Nephron (organoid): ENCODE data around the gene ZNF85.
"Not testable (repeated sequence)": the region's sequence is repeated elsewhere in the genome, so short reads cannot be mapped to it uniquely, and the experiment has no call there.

Experiments used
- H3K27ac Mint-ChIP-seq, 3 experiments: 2 replicates each; pipeline ENCODE4 v1.8.0; 2020; ENCODE audit warnings: mixed read lengths in 3 of 3, mild to moderate bottlenecking in 2 of 3, moderate library complexity in 1 of 3
- H3K27me3 Mint-ChIP-seq: 2 replicates; pipeline ENCODE4 v1.8.0; 2021; ENCODE audit warnings: low read depth, mild to moderate bottlenecking, moderate library complexity, mixed read lengths
- H3K36me3 Mint-ChIP-seq: 2 replicates; pipeline ENCODE4 v1.8.0; 2020; ENCODE audit warnings: low read depth, mixed read lengths
- H3K4me1 Mint-ChIP-seq: 2 replicates; pipeline ENCODE4 v1.8.0; 2020; ENCODE audit warnings: mixed read lengths
- H3K4me3 Mint-ChIP-seq, 3 experiments: 2 replicates each; pipeline ENCODE4 v1.8.0; 2020; ENCODE audit warnings: mild to moderate bottlenecking in 3 of 3, mixed read lengths in 3 of 3, moderate library complexity in 2 of 3
- H3K9me3 Mint-ChIP-seq: 2 replicates; pipeline ENCODE4 v1.8.0; 2020; ENCODE audit warnings: mixed read lengths
- TF ChIP-seq, protein P1 (sequence below), 3 experiments: fragments of 200-600 bp; sonication (generic); IDR thresholded peaks; one replicate each; pipeline ENCODE4 v1.5.0; 2021; ENCODE audit warnings: antibody characterized with exemption in 3 of 3; ENCODE audit not compliant: unreplicated experiment in 3 of 3

ZNF85 gene

DNA sequence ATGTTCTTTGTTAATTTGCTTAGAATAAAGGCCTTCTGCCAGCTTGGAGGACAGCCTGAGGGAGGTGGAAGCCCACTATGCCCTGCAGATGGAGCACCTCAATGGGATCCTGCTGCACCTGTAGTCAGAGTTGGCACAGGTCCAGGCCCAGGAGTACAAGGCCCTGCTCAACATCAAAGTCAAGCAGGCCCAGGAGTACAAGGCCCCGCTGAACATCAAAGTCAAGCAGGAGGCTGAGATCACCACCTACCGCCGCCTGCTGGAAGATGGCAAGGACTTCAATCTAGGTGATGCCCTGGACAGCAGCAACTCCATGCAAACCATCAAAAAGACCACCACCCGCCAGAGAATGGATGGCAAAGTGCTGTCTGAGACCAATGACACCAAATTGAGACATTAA lies 41.7 kb downstream of the ZNF85 start:
- TF ChIP-seq, protein P1, sequence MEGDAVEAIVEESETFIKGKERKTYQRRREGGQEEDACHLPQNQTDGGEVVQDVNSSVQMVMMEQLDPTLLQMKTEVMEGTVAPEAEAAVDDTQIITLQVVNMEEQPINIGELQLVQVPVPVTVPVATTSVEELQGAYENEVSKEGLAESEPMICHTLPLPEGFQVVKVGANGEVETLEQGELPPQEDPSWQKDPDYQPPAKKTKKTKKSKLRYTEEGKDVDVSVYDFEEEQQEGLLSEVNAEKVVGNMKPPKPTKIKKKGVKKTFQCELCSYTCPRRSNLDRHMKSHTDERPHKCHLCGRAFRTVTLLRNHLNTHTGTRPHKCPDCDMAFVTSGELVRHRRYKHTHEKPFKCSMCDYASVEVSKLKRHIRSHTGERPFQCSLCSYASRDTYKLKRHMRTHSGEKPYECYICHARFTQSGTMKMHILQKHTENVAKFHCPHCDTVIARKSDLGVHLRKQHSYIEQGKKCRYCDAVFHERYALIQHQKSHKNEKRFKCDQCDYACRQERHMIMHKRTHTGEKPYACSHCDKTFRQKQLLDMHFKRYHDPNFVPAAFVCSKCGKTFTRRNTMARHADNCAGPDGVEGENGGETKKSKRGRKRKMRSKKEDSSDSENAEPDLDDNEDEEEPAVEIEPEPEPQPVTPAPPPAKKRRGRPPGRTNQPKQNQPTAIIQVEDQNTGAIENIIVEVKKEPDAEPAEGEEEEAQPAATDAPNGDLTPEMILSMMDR (IDR thresholded peaks at IDR 0.05; ENCODE audit: unreplicated experiment in 3 of 3) = no peak
- Mint-ChIP-seq H3K27me3 (no peaks in the 10 kb centered on the region), H3K9me3 (peaks cover 22% of the 10 kb centered on the region), H3K4me1 (no peaks in the 10 kb centered on the region), H3K4me3 (no peak overlapping the region), H3K36me3 (no peaks in the 10 kb centered on the region), H3K27ac (no peak overlapping the region)

DNA sequence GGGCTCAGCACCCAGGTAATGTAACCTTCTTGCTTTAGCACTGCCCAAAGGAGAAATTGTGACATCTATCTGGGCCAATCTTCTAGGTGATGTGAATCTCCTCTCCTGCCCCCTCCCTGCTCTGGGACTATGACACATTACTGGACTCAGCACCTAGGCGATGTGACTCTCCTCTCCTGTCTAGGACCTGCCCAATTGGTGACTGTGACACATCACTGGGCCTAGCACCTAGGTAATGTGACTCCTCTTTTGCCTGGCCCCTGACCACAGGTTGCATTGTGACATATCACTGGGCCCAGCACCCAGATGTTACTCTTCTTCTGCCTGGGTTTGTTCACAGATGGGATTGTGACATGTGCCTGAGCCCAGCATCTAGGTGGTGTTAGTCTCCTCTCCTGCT lies 45.0 kb downstream of the ZNF85 start:
- TF ChIP-seq, protein P1 (IDR thresholded peaks at IDR 0.05; ENCODE audit: unreplicated experiment in 3 of 3) = no peak
- no peaks in the 10 kb centered on the region for H3K27me3 Mint-ChIP-seq

DNA sequence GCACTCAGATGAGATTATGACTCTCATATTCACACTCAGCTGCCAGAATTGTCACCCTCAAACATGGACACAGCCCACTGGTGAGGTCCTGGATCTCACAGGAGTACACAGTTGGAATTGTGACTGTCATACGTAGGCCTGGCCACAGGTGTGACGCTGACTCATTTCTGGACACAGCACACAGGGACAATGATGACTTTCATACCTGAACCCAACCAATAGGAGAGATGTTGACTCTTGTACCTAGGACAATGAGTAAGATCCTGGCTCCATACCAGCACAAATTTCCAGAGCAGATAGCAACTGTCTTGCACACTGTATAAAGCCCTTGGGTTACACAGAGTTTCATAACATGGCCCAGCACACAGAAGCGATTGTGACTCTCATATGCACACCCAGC lies 46.4 kb downstream of the ZNF85 start:
- Mint-ChIP-seq H3K36me3 (no peaks in the 10 kb centered on the region), H3K9me3 (peaks cover 19% of the 10 kb centered on the region), H3K27ac (no peak overlapping the region), H3K27me3 (no peaks in the 10 kb centered on the region), H3K4me1 (no peaks in the 10 kb centered on the region), H3K4me3 (no peak overlapping the region)
- TF ChIP-seq, protein P1 (IDR thresholded peaks at IDR 0.05; ENCODE audit: unreplicated experiment in 3 of 3) = no peak

More for the DNA sequence above, 45.0 kb downstream of the ZNF85 start:
- H3K27ac Mint-ChIP-seq = no peak overlapping the region
- H3K4me3 Mint-ChIP-seq = no peak overlapping the region
- no peaks in the 10 kb centered on the region for H3K4me1 Mint-ChIP-seq
- H3K9me3 Mint-ChIP-seq = peaks cover 22% of the 10 kb centered on the region
- H3K36me3 Mint-ChIP-seq = no peaks in the 10 kb centered on the region

DNA sequence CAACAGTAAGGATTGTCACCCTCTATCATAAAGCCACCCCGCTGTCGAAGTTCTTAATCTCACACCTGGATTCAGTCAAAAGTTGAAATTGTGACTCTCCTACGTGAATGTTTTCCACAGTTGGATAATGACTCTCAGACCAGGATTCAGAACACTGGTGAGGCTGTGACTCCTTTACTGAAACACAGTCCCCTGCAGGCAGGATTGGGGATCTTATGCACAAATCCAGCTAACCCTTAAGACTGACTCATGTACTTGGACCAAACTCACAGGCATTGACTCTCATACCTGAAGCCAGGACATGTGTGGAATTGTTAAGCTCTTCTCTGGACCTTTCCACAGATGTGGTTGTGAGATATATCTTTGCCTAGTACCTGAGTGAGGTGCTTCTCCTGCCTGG lies 46.8 kb downstream of the ZNF85 start:
- TF ChIP-seq, protein P1 (IDR thresholded peaks at IDR 0.05; ENCODE audit: unreplicated experiment in 3 of 3) = no peak
- peaks cover 19% of the 10 kb centered on the region for H3K9me3 Mint-ChIP-seq
- no peaks in the 10 kb centered on the region for H3K36me3 Mint-ChIP-seq
- H3K4me3 Mint-ChIP-seq = no peak overlapping the region
- H3K4me1 Mint-ChIP-seq = no peaks in the 10 kb centered on the region
- no peaks in the 10 kb centered on the region for H3K27me3 Mint-ChIP-seq
- H3K27ac Mint-ChIP-seq = no peak overlapping the region

DNA sequence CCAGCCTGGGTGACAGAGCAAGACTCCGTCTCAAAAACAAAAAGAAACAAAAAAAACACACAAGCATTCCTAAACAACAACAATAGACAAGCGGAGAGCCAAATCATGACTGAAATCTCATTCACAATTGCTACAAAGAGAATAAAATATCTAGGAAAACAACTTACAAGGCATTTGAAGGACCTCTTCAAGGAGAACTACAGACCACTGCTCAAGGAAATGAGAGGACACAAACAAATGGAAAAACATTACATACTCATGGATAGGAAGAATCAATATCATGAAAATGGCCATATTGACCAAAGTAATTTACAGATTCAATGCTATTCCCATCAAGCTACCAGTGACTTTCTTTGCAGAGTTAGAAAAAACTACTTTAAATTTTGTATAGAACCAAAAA lies 69.7 kb downstream of the ZNF85 start:
- not testable (repeated sequence) for H3K4me1 Mint-ChIP-seq, H3K27me3 Mint-ChIP-seq, H3K4me3 Mint-ChIP-seq, H3K36me3 Mint-ChIP-seq, H3K27ac Mint-ChIP-seq
- peaks cover 28% of the 10 kb centered on the region for H3K9me3 Mint-ChIP-seq

DNA sequence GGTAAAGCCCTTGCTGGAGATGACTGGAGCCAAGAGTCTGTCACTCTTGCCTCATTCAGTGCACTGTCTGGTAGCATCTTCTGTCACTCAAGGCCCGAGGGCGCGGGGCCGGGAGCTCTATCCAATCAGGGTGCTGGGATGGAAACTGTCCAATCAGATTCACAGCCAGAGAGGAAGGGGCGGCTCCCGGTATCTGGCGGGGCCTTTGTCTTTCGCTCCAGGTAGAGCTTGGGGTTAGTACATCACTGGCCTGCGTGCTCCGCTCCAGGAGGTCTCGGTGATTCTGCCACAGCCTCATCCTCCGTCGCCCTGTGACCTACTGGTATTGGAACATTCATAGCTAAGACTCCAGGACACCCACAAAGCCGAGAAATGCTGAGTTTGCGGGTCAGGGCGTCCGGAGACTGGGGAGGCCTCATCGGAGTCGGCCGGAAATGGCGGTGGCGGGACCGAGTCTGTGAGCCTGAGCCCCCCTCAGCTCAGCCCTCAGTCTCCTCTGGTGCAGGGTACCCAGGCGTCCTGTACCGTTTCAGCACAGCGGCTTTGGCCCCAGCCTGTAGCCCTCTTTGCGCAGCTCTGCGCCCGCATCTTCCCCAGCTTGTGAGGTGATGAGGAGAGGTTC lies 76.8 kb downstream of the ZNF85 start:
- Mint-ChIP-seq H3K36me3 (peaks cover 3% of the 10 kb centered on the region), H3K27me3 (no peaks in the 10 kb centered on the region), H3K9me3 (peaks cover 4% of the 10 kb centered on the region), H3K4me3 (peak overlapping the region; percentile 92 to 96 (median 95)), H3K4me1 (no peaks in the 10 kb centered on the region), H3K27ac (peak overlapping the region in 2 of 3 experiments; percentile 82 to 89)
- TF ChIP-seq, protein P1 (IDR thresholded peaks at IDR 0.05; ENCODE audit: unreplicated experiment in 3 of 3) = no peak
